Activated naive CD4-positive, alpha-beta T cell (primary cell): Measurements from ENCODE around the gene ZNF236.
"Not testable (repeated sequence)": the region's sequence is repeated elsewhere in the genome, so short reads cannot be mapped to it uniquely, and the experiment has no call there.

Source experiments
- DNase-seq, 4 experiments: peaks; one replicate each; lab custom pipeline; 2025; lab: John Stamatoyannopoulos, UW

The ZNF236 gene

DNA sequence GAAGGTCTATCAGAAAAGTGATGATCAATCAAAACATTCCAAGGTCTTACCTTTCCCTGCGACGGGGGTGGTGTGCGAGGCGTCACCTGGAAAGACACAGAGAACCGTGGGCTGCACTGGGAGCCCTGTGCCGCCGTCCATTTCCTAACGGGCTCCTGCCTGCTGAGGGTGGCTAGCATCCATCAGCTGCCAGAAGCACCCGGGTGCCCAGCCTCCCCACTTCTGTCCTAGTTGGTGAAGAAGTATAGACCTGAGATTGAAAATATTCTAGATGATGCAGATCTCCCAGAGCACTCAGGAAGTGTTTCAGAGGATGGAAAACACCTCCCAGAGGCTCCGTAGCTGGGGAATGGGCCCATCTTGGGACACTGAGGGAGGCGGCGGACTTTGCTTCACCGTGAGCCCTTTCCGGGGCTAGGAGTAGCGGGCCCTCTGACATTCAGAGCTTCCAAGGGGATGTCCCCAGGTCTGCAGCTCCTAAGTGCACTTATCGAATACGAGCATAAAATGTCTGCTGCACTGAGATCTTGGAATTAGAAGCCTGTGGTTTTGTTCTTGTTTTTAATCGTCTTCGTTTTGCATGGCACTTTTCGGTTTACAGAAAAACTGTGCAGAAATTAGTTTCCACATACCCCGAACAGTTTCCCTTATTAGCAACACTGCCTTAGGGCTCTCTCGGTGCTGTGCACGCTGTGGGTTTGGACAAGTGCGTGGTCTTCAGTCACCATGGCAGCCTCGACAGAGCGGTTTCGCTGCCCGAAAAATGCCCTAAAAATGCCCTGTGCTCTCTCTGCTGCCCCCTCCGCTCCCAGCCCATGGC is 166.7 kb downstream of the ZNF236 start:
- no peak for DNase-seq

DNA sequence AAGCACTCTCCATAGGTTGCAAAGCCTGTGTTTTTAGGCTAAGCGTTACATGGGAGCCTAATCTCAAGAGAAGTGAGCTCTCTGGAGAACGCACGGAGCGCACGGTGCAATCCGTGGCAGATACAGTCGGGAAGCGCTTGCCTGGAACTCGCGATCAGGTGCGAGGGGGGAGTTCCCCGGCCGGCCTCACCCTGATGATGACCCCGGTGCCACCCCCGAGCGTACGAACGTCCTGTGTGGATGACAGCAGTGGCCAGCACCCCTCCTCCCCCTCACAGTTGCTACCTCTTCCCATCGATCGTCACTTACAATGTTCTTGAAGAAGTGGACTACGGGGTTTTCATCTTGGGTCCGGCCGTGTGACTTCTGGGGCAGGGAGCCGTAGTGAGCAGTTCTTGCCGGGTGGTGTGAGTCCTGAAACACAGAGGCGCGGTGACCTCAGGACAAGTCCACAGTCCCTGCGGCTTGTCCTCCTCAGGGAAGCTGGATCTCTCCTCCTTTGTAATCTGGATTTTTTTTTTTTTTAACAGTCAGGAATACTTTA is 167.4 kb downstream of the ZNF236 start:
- DNase-seq = no peak

DNA sequence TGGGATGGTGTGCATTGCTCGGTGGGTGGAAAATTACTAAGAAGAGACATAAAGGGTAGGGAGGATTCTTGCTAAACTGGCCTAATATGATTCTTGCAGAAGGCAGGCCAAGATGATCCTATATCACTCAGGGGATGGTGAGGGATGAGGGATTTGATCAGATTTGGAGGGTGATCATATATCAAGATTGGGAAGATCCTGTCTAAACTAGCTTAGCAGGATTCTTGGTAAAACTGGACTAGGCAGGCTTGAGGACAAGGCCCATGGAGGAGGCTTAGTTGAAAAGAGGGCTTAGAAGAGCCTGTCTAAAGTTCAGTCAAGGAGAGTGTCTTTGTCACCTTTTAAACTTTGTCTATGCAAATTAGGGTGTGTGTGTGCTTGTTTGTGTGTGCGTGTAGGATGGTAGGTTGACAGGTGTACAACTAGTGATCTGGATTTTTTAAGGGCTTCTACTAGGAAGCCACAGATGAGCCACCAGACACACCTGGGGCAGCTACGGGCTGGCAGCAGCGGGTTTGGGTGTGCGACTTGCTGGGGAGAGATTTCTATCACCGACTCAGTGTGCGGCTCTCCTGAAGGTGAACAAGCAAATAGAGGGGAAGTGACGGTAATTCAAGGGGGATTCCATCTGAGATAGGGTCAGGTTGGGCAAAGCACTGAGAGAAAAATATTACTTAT is 168.1 kb downstream of the ZNF236 start:
- not testable (repeated sequence) for DNase-seq

DNA sequence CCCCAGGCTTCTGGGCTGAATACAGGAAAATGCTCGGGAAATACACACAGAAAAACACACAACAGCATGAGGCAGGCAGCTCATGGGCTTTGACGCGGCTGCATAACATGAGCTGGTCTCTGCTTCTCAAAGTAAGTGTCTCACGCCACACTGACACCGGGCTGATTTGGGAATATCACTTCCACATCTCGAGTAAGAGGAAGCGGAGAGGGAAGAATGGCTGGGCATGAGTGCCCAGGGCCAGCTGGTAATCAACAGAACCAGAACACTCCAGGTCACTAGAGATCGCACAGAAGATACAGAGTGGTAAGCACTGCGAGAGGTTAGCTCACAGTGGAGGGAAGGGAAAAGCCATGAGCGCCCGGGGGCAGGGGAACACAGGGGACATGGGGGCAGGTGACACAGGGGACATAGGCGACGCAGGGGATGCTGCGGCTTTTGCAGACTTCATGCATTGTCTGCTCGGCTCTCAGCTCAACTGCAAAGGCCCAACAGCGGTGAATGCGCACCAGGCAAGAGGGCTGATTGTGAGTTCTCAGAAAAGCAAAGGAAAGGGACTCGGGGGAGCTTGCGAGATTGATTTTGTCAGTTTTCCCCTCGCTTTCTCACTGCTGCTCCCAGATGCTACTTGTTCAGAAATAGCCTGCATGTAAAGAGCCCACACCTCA is 168.8 kb downstream of the ZNF236 start:
- no peak for DNase-seq

DNA sequence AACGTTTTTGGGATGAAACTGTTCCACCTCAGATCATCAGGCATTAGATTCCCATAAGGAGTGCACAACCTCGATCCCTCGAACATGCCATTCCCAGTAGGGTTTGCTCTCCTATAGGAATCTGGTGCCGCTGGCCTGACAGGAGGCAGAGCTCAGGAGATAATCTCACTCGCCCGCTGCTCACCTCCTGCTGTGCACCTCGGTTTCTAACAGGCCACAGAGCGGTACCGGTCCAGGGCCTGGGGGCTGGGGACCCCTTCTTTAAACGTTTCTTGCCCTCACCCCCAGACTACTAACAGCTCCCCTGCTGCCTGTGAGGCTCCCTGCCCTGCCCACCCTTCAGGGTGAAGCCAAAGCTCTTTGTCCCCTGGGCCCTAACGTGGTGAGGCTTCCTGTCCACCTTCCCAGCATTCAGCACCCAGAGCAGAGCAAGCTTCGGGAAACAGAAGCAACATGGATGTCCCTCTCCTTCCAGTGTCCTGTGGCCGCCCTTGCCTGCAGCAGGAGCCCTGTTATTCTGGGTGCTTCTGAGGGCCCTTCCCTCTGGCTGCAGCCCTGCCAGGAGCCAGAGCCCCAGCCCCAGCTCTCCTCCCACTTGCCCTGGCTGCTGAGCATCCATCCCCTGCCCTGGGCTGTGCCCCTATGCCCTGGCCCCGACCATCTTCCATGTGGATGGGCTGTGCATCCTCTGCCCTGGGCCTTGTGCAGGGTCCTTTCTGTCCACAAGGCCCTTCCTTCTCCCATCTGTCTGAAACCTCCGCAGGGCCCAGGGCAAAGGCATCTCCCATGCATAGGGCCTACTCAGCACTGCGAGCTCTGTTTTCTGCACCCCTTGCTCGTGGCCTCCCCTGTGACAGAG is 170.1 kb downstream of the ZNF236 start:
- DNase-seq = no peak

DNA sequence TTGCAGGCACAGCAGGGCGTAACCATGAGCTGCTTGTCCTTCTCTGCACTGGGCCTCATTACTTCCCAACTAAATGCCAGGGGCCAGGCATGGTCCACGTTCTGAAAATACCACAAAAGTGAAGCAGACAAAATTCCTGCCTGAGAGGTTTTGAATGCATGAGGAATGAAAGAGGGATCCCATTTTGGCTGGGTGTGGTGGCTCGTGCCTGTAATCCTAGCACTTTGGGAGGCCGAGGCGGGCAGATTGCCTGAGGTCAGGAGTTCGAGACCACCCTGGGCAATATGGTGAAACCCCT is 170.7 kb downstream of the ZNF236 start:
- DNase-seq = no peak

DNA sequence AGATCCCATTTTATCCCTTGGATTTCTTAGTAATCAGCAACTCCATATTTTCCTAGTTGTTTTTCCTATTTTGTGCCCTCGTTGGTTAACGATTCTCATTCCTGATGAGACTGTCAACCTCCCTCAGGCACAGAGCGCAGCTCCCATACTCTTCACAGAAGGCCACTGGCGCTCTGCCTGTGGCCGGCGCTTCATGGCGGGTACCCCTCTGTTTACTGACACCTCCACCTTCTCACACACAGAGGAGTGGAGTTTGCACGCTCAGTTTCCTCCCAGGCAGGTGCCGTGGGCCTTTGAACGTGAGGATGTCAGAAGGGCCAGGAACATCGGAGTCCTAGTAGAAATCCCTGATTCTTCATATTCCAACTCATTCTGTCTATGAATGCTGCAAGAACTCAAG is 171.2 kb downstream of the ZNF236 start:
- no peak for DNase-seq

DNA sequence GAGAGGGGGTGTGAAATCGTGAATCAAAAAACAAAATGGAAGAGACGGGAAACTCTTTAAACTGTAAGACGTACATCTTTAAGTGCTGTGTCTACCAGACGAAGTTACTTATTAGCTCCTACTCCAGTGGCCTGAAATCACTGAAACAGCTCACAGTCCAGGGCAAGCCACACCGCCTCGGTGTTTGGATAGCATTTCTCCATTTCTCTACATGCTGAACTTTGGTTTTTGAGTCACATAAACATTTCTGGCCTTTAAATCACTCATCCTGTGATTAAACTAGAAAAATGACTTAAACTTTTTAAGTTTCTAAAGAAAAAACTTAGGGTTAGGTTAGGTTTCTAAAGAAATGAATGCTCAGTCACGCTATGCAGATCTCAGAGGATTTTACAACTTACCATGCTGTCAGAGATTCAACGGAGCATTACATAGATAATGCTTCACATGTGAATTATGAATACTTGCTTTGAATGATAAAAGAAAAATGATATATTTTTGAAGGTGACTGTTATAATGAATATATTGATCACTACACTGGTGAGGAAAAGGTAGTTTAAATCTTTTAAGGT is 171.8 kb downstream of the ZNF236 start:
- no peak for DNase-seq

DNA sequence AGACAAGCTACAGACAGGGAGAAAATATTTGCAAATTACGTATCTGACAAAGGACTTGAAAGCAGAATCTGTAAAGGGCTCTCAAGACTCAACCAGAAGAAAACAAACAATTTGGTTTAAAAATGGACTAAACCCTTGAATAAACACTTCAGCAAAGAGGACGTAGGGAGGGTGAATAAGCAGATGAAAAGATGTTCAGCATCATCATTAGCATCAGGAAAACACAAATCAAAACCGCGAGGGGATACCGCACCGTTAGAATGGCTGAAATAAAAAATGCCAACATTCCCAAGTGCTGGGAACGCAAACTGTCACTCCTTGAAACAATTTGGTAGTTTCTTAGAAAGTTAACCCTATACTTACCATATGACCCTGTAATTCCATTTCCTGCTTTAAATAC is 173.5 kb downstream of the ZNF236 start:
- DNase-seq = no peak

DNA sequence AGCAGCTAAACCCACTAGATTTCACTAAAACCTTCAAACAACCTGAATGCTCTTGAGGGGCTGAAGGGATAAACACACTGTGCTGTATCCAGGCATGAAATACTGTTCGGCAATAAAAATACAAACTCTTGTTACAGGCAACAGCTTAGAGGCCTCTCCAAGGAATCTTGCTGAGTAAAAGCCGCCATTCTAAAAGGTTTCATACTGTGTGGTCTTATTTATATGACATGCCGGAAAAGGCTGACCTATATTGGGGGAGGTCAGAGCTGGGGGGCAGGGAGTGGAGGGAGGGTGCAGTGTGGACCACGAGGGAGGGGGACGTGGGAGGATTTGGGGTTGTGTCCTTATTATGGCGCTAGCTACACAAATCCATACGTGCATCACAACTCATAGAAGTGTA is 174.1 kb downstream of the ZNF236 start:
- no peak for DNase-seq

DNA sequence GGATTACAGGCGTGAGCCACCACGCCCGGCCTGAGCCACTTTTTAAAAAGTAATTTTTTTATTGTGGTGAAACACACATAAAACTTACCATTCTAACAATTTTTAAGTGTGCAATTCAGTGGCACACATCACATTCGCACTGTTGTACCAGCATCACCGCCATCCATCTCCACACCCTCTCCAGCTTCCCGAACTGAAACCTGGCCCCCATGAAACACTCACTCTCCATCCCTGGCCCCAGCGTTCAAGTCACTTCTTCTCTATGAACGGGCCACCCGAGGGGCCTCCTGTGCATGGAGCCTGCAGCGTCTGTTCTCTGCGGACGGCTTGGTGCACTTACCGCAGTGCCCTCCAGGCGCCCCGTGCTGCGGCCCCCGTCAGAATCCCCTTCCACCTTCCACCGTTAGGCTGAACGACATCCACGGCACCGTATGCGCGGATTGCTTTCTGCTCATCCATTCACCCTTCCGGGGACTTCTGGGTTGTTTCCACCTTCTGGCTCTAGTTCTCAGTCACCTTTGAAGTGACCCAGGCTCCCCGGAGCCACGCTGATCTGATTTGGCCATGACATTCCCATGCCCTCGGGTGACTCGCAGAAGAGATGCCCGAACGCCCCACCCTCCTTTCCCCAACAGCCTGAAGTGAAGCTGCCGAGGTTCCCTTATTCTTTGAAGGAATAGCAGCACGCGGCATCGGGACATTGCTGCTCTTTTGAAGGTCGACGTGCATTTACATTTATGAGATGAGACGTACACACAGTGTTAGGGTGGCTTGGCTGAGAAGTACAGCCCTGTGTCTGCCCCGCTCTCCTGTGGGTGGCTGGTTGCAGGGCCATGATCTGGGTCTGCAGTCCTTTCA is 175.8 kb downstream of the ZNF236 start:
- no peak for DNase-seq

DNA sequence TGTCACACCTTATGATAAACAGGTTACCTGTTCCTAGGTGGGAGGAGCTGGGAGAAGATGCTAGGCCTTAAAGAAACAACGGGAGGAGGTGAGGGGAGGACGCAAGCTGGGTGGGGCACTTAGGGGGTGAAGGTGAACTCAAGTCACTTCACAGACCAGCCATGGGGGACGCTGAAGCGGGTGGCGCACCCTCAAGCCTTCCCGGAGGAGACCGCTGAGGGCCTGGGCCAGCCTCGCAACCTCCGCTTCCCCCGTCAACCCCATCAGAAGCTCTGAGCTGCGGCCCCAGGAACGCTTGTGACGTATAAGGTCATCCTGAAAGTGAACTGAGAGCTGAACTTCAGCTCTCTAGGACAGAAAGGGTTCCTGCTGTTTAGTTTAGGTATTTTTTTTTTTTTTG is 176.7 kb downstream of the ZNF236 start:
- no peak for DNase-seq

DNA sequence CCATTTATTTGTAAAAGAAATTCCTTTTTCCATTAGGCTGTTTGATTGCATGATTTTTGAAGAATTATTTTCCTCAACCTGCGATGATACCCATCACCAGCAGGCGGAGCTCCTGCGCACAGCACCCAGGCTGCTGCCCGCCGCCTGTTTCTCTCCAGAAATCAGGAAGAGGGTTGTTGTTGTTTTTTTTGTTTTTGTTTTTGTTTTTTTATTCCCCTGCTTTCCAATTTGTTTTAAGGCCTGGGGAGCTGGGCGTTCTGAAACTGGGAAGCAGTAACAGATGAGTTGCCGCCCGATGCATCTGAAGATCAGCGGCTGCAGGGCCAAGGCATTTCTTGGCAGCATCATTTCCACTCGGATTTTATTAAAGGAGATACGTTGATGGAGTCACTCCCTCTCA is 178.2 kb downstream of the ZNF236 start:
- DNase-seq = peak in 2 of 4 experiments; percentile 2 to 34

DNA sequence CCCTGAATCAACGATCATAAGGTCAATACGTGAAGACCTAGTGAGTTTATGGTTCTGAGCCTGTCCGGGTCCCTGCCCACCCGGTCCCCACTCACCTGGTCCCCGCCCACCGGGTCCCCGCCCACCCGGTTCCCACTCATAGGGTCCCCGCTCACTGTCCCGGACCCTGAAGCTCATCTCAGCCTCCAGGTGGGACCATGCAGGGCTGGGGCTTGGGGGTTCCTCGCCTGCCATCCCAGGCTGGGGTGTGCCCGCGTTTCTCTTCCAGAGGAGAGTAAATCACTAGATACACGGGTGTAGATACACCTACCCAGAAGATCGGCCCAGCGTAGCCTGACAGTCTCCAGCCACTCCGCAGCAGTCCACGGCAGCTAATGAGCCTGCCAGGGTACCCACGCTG is 178.7 kb downstream of the ZNF236 start:
- no peak for DNase-seq

DNA sequence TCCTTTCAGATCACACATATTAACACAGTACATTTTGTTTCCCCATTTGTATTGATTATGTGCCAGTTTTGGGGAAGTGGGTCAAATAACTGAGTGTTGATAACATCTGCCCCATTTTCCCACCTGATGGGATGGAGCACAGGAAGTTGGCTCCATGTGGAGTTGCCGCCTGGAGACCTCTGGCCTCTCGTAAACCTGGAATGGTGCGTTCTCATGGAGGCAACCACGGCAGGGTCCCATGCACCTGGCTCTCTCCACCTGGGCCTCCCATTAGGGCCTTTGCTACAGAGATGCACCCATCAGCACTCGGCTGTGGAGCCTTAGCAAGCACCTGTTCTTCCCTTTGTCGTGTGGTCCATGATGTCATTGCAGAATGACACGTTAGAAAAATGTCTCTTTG is 179.6 kb downstream of the ZNF236 start:
- no peak for DNase-seq

DNA sequence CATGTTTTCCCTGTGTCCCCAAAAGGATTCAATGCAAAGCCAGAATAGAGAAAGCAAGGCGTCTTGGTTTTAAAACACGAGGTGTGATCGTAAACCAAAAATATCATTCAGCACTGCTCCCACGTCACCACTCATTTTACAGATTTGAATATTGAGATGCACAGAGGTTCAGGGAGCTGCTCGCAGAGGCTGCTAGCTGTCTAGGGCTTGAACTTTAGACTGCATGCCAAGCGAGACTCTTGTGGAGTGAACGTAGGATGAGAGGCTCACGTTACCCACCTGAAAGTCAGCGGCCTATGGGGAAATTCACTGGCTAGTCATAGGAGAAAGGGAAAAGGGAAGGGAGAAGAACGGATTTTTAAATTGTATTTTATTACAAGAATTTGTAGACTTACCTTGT is 180.1 kb downstream of the ZNF236 start:
- DNase-seq = no peak

DNA sequence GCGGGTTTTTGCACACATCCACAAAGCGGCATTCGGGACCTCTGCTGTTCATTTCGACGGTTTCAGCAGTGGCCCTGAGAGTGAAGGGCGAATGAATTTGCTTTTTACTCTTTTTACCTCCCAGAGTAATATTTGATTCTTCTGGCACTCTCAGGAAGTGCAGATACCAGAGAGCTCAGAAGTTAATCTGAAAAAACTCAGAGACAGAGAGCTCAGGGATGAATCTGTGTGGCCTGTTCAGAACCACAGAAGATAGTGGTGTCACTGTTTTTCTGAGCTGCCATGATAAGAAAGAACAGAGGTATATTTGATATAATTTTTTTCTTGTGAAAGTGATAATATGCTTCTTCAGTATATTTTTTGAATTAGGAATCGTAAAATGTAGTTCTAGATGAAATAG is 181.0 kb downstream of the ZNF236 start:
- DNase-seq = no peak

DNA sequence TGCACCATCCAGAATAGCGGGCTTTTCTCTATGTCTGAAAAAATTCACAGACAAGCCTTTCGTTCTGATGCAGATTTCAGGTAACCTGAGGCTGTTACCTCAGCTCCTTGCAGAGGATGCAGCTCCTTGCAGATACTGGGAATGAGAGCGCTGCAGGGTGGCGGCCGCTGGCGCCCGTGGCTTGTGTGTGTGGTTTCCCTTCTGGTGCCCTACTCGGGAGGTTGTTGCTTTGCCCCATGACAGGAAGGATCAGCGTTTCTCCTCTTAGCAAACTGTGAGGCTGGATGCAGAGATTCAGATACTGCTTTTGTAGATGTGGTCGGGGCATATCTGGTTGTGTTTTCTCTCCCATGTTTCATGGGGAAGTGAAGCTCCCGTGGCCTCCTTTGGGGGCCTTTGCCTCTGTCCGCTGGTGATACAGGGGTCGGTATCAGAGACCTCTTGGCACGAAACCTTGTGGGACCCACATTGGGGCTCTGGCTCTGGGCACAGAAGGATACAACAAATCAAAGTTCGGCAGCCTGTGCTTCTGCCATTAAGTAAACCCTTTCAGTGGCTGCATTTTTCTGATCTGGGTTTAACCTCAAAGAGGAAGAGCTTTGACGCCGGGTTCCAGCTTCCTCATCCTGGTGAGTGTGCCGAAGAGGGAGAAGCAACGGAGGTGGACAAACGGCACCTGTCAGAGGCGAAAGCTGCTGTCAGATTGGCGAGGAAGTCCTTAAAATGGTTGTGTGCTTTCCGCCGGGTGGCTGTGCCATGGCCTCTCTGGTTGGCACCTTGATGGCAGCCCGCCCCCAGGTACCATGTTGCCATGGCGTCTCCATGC is 182.4 kb downstream of the ZNF236 start:
- DNase-seq = no peak

DNA sequence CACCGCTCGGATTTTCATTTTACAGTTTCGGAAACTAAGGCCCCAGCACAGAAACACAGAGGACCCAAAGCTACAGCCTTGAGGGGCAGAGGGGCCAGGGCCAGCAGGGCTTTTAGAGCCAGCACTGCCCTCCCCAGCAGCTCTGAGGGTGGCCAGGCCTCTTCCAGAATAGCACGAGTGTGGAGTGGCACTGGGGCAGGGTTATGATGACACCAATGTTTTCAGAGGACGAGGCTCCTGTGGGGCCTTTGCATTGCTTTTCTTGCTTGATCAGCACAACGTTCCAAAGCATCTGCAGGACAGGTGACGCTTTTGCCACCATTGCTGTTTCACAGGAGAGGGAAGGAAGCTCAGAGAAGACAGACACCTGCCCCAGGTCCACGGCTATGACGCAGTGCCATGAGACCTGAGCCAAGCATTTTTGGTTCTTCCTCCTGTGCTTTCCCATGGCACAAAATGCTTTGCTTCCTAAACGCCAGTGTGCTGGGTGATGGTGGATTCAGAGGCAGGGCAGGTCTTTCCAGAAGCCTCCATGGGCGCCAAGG is 183.4 kb downstream of the ZNF236 start:
- DNase-seq = no peak
